Measurements from ENCODE around the gene PTPRN2. TPM values are rescaled to one million over a fixed set of nuclear protein-coding genes. Genes with fewer than 3 reads are reported as not detected.
"Not testable (repeated sequence)": the region's sequence is repeated elsewhere in the genome, so short reads cannot be mapped to it uniquely, and the experiment has no call there.

PTPRN2 gene
- total RNA-seq, 2 experiments from 2014 or later: 7.0 to 7.2 TPM

- Mint-ChIP-seq H3K4me1 (ENCODE audit: low read depth) (no peaks in the 10 kb centered on the region), H3K36me3 (ENCODE audit: low read depth) (no peaks in the 10 kb centered on the region), H3K27me3 (ENCODE audit: low read depth) (no peaks in the 10 kb centered on the region), H3K9me3 (ENCODE audit: insufficient read depth) (peaks cover under 1% of the 10 kb centered on the region), H3K27ac (no peak overlapping the region), H3K4me3 (no peak overlapping the region)
- CTCF ChIA-PET: no interaction called here
- ATAC-seq: no peak
- POLR2A ChIA-PET: no interaction called here
- no peak for DNase-seq
Measured at GRCh38 chr7:157940497-157940896, 647.1 kb downstream of the PTPRN2 start.

GRCh38 chr7:157938211-157938610 is 649.4 kb downstream of the PTPRN2 start:
- ChIA-PET CTCF (no interaction called here), POLR2A (no interaction called here)
- H3K27me3 Mint-ChIP-seq (ENCODE audit: low read depth): no peaks in the 10 kb centered on the region

GRCh38 chr7:157937406-157937805 is 650.2 kb downstream of the PTPRN2 start:
- ChIA-PET POLR2A (no interaction called here), CTCF (no interaction called here)
- Mint-ChIP-seq H3K36me3 (ENCODE audit: low read depth) (peaks cover 9% of the 10 kb centered on the region), H3K4me3 (no peak overlapping the region), H3K27ac (no peak overlapping the region), H3K4me1 (ENCODE audit: low read depth) (no peaks in the 10 kb centered on the region), H3K9me3 (ENCODE audit: insufficient read depth) (peaks cover 24% of the 10 kb centered on the region), H3K27me3 (ENCODE audit: low read depth) (no peaks in the 10 kb centered on the region)
- no peak for ATAC-seq
- DNase-seq: no peak

More at GRCh38 chr7:157938211-157938610, 649.4 kb downstream of the PTPRN2 start:
- no peak for ATAC-seq
- DNase-seq: no peak
- Mint-ChIP-seq H3K36me3 (ENCODE audit: low read depth) (peaks cover 4% of the 10 kb centered on the region), H3K9me3 (ENCODE audit: insufficient read depth) (peaks cover 19% of the 10 kb centered on the region), H3K27ac (no peak overlapping the region), H3K4me1 (ENCODE audit: low read depth) (no peaks in the 10 kb centered on the region), H3K4me3 (no peak overlapping the region)

DNA sequence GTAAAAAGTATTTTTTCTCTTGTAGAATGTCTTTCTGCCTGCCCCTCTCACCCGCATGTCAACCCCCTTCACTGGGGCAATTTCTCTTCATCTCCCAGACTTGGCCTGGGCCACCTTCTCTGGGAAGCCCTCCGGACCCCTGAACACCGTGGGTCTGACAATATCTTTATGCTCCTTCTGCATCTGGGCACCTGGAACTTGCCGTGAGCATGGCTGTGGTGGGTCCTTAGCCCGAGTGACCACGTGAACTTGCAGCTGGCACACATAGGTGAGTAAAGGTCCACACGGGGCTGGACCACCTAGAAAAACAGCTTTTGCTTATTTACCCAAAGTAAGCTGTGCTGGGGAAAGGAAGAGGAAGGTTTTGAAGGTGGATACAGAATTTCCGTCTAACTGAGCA is 650.6 kb downstream of the PTPRN2 start:
- no peak for ATAC-seq
- Mint-ChIP-seq H3K4me1 (ENCODE audit: low read depth) (no peaks in the 10 kb centered on the region), H3K27me3 (ENCODE audit: low read depth) (no peaks in the 10 kb centered on the region), H3K4me3 (no peak overlapping the region), H3K27ac (no peak overlapping the region), H3K36me3 (ENCODE audit: low read depth) (peaks cover 12% of the 10 kb centered on the region), H3K9me3 (ENCODE audit: insufficient read depth) (peaks cover 28% of the 10 kb centered on the region)
- ChIA-PET CTCF (no interaction called here), POLR2A (no interaction called here)
- no peak for DNase-seq

GRCh38 chr7:157935721-157936120 is 651.9 kb downstream of the PTPRN2 start:
- peaks cover 12% of the 10 kb centered on the region for H3K36me3 Mint-ChIP-seq (ENCODE audit: low read depth)
- H3K27me3 Mint-ChIP-seq (ENCODE audit: low read depth); POLR2A ChIA-PET; CTCF ChIA-PET; H3K4me3 Mint-ChIP-seq; H3K4me1 Mint-ChIP-seq (ENCODE audit: low read depth); H3K27ac Mint-ChIP-seq; DNase-seq; ATAC-seq: not testable (repeated sequence)
- peaks cover 41% of the 10 kb centered on the region for H3K9me3 Mint-ChIP-seq (ENCODE audit: insufficient read depth)

DNA sequence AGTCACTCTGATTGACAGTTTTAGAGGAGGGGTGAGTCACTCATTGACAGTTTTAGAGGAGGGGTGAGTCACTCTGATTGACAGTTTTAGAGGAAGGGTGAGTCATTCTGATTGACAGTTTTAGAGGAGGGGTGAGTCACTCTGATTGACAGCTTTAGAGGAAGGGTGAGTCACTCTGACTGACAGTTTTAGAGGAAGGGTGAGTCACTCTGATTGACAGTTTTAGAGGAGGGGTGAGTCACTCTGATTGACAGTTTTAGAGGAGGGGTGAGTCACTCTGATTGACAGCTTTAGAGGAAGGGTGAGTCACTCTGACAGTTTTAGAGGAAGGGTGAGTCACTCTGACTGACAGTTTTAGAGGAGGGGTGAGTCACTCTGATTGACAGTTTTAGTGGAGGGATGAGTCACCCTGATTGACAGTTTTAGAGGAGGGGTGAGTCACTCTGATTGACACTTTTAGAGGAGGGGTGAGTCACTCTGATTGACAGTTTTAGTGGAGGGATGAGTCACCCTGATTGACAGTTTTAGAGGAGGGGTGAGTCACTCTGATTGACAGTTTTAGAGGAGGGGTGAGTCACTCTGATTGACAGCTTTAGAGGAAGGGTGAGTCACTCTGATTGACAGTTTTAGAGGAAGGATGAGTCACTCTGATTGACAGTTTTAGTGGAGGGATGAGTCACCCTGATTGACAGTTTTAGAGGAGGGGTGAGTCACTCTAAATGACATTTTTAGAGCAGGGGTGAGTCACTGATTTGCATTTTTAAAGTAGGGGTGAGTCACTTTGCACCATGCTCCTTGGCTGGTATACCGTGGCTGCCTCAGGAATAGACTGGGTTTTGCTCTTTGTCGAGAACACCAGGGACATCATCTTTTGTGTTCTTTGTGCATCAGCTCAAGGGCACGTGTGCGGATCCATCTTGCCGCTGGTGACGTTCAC is 654.1 kb downstream of the PTPRN2 start:
- Mint-ChIP-seq H3K36me3 (ENCODE audit: low read depth) (peaks cover 12% of the 10 kb centered on the region), H3K9me3 (ENCODE audit: insufficient read depth) (peaks cover 43% of the 10 kb centered on the region)
- POLR2A ChIA-PET; H3K4me1 Mint-ChIP-seq (ENCODE audit: low read depth); ATAC-seq; DNase-seq; CTCF ChIA-PET; H3K27me3 Mint-ChIP-seq (ENCODE audit: low read depth); H3K27ac Mint-ChIP-seq; H3K4me3 Mint-ChIP-seq: not testable (repeated sequence)

- Mint-ChIP-seq H3K4me3 (no peak overlapping the region), H3K27me3 (ENCODE audit: low read depth) (no peaks in the 10 kb centered on the region), H3K4me1 (ENCODE audit: low read depth) (peaks cover 6% of the 10 kb centered on the region), H3K27ac (peak overlapping the region; percentile 42), H3K9me3 (ENCODE audit: insufficient read depth) (peaks cover 43% of the 10 kb centered on the region), H3K36me3 (ENCODE audit: low read depth) (peaks cover 12% of the 10 kb centered on the region)
- ChIA-PET CTCF (no interaction called here), POLR2A (no interaction called here)
- no peak for ATAC-seq
- DNase-seq: peak; percentile 23
Measured at GRCh38 chr7:157932498-157933218, 655.0 kb downstream of the PTPRN2 start.

DNA sequence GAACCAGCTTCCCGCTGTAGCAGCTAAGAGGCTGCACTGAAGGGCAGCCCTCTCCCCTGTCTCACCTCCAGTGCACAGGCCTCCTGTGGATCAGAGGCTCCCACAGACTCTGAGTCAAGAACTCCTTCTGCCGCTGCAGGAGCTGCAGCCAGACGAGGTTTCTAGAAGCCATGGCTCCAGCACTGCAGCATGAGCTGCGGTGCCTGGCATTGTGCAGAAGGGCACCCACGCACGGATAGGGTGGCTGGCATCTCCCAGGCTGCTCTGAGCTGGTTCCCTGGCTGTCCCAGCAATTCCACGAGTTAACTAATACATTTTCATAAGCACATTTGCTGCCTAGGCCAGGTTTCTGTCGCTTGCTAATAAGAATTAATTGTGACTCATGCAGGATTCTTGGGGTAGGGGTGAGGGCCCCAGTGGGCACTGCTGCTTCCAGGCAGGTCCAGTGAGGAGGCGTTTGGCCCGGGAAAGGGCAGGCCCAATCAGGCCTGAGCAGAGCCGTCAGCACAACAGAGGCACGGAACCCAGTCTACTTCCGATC is 656.6 kb downstream of the PTPRN2 start:
- Mint-ChIP-seq H3K36me3 (ENCODE audit: low read depth) (peaks cover 12% of the 10 kb centered on the region), H3K4me1 (ENCODE audit: low read depth) (peaks cover 18% of the 10 kb centered on the region), H3K27ac (no peak overlapping the region), H3K9me3 (ENCODE audit: insufficient read depth) (peaks cover 43% of the 10 kb centered on the region), H3K27me3 (ENCODE audit: low read depth) (no peaks in the 10 kb centered on the region), H3K4me3 (no peak overlapping the region)
- POLR2A ChIA-PET: no interaction called here
- CTCF ChIA-PET: no interaction called here
- no peak for DNase-seq
- ATAC-seq: no peak

GRCh38 chr7:157930441-157930840 is 657.2 kb downstream of the PTPRN2 start:
- Mint-ChIP-seq H3K9me3 (ENCODE audit: insufficient read depth) (peaks cover 42% of the 10 kb centered on the region), H3K4me3 (no peak overlapping the region)

DNA sequence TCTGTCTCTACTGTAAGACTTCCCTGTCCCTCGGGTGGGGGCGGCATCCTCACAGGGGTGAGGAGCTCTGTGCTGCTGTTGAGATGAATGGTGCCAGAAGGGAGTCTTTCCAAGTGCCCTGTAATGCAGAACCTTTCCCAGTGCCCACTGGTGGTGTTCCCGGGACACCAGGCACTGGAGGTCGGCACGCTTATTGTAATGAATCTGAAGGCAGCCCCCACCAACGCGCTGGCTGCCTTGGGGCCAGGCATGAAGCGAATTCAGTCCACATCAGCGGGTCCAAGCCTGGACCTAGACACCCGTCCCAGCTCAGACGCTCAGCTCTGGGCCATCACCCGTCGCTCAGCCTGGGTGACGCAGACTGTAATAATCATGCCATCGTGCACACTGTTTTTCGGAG is 658.0 kb downstream of the PTPRN2 start:
- Mint-ChIP-seq H3K27ac (peak overlapping the region; percentile 28), H3K4me3 (no peak overlapping the region), H3K4me1 (ENCODE audit: low read depth) (peaks cover 25% of the 10 kb centered on the region), H3K9me3 (ENCODE audit: insufficient read depth) (peaks cover 35% of the 10 kb centered on the region), H3K27me3 (ENCODE audit: low read depth) (no peaks in the 10 kb centered on the region), H3K36me3 (ENCODE audit: low read depth) (peaks cover 10% of the 10 kb centered on the region)
- DNase-seq (no peak), ATAC-seq (no peak)
- ChIA-PET POLR2A (no interaction called here), CTCF (no interaction called here)

More at GRCh38 chr7:157930441-157930840, 657.2 kb downstream of the PTPRN2 start:
- ChIA-PET POLR2A (no interaction called here), CTCF (no interaction called here)
- Mint-ChIP-seq H3K36me3 (ENCODE audit: low read depth) (peaks cover 12% of the 10 kb centered on the region), H3K4me1 (ENCODE audit: low read depth) (peaks cover 23% of the 10 kb centered on the region), H3K27me3 (ENCODE audit: low read depth) (no peaks in the 10 kb centered on the region), H3K27ac (no peak overlapping the region)
- DNase-seq: no peak
- ATAC-seq: no peak

DNA sequence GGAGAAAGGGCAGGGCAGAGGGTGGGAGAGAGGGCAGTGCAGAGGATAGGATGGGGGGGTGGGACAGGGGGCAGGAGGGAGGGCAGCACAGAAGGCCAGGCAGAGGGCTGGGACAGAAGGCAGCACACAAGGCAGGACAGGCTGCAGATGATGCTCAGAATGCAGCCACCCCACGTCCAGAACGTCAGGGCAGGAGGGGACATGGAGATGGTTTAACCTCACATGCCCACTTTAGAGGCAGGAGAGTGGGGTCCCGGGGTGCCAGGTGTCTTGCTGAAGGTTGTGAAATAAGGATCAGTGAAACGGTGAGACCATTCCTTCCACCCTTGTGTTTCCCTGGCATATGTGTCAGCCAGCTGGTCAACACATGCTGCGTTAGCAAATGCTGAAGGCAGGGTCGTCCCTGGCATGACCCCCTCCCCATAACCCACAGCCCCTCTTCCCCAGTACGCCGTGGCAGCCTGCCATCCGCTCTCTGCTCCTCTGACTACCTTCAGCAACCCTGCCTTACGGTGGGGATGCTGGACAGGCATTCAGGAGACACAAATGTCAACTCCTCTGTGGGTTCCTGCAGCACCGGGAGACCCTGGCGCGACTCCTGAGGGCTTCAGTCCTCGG is 658.7 kb downstream of the PTPRN2 start:
- DNase-seq (no peak), ATAC-seq (no peak)
- no peak overlapping the region for H3K27ac Mint-ChIP-seq
- POLR2A ChIA-PET: no interaction called here
- CTCF ChIA-PET: no interaction called here
- H3K4me3 Mint-ChIP-seq: no peak overlapping the region
- H3K4me1 Mint-ChIP-seq (ENCODE audit: low read depth): peaks cover 25% of the 10 kb centered on the region
- peaks cover 8% of the 10 kb centered on the region for H3K36me3 Mint-ChIP-seq (ENCODE audit: low read depth)
- peaks cover 27% of the 10 kb centered on the region for H3K9me3 Mint-ChIP-seq (ENCODE audit: insufficient read depth)
- no peaks in the 10 kb centered on the region for H3K27me3 Mint-ChIP-seq (ENCODE audit: low read depth)

All from activated CD8-positive, alpha-beta T cell treated with anti-CD3 and anti-CD28 coated beads, Interleukin-2, amount 10 ng/mL, durations not matched to agents 7 days and 5 days (primary cell).